SK-N-SH (cell line): ENCODE data around the gene COLEC12. TPM values are rescaled to one million over a fixed set of nuclear protein-coding genes. Genes with fewer than 3 reads are reported as not detected.

ENCODE experiments used
- CTCF ChIA-PET: fragments of 300-600, 350-600 bp; formaldehyde crosslinking; extraction: SDS; loops from one replicate; lab custom pipeline; 2021; lab: Yijun Ruan, JAX
- POLR2A ChIA-PET: fragments of 350-600 bp; sonication (Branson Sonifier 250); formaldehyde crosslinking; extraction: SDS; loops from one replicate; lab custom pipeline; 2020; ENCODE audit warnings: antibody characterized with exemption, inconsistent platforms; lab: Yijun Ruan, JAX
- DNase-seq: peaks from one replicate; pipeline ENCODE4 v3.0.0; 2012
- H2AFZ ChIP-seq: fragments of 200-600 bp; sonication (generic); 2 replicates; pipeline ENCODE4 v1.8.1; 2016; ENCODE audit warnings: antibody characterized with exemption, mild to moderate bottlenecking, low read depth
- H3F3A ChIP-seq: fragments of 200-600 bp; sonication (generic); replicated peaks from 2 replicates; pipeline ENCODE3; 2016; ENCODE audit warnings: antibody characterized with exemption, mild to moderate bottlenecking; ENCODE audit not compliant: insufficient read depth
- H3K27ac ChIP-seq, 2 experiments: fragments of 200-500 bp in 1 of 2; fragments of 200-600 bp in 1 of 2; sonication (Bioruptor generic) in 1 of 2; sonication (generic), shearing (Covaris generic) in 1 of 2; 2 replicates each; pipeline versions ENCODE4 v1.5.1 to v1.6.1; 2014 to 2016; ENCODE audit warnings: low read depth in 2 of 2, inconsistent platforms in 1 of 2, low read length in 1 of 2, mild to moderate bottlenecking in 1 of 2, mixed read lengths in 1 of 2
- H3K27me3 ChIP-seq: fragments of 200-600 bp; sonication (generic), shearing (Covaris generic); 2 replicates; pipeline ENCODE4 v1.6.1; 2016; ENCODE audit warnings: mixed run types; ENCODE audit not compliant: insufficient read depth
- H3K36me3 ChIP-seq, 2 experiments: fragments of 200-500 bp in 1 of 2; fragments of 200-600 bp in 1 of 2; sonication (Bioruptor generic) in 1 of 2; sonication (generic) in 1 of 2; replicated peaks in 1 of 2; 2 replicates each; pipeline versions ENCODE3 to v1.5.1; 2014 to 2016; ENCODE audit warnings: low read length in 1 of 2, mild to moderate bottlenecking in 1 of 2; ENCODE audit not compliant: insufficient read depth in 2 of 2, control insufficient read depth in 1 of 2
- H3K4me1 ChIP-seq, 2 experiments: fragments of 200-500 bp in 1 of 2; fragments of 200-600 bp in 1 of 2; sonication (Bioruptor generic) in 1 of 2; sonication (generic), shearing (Covaris generic) in 1 of 2; 2 replicates each; pipeline versions ENCODE4 v1.5.1 to v1.6.1; 2014 to 2016; ENCODE audit warnings: low read depth in 1 of 2, low read length in 1 of 2, mixed run types in 1 of 2; ENCODE audit not compliant: insufficient read depth in 2 of 2, control insufficient read depth in 1 of 2
- H3K4me2 ChIP-seq: fragments of 200-600 bp; sonication (generic), shearing (Covaris generic); 2 replicates; pipeline ENCODE4 v1.6.1; 2017; ENCODE audit warnings: mixed run types
- H3K4me3 ChIP-seq, 2 experiments: fragments of 200-500 bp in 1 of 2; fragments of 200-600 bp in 1 of 2; sonication (Bioruptor generic) in 1 of 2; sonication (generic), shearing (Covaris generic) in 1 of 2; 2 replicates each; pipeline versions ENCODE4 v1.5.1 to v1.8.1; 2014 to 2016; ENCODE audit warnings: low read depth in 2 of 2, inconsistent platforms in 1 of 2, low read length in 1 of 2, mild to moderate bottlenecking in 1 of 2, mixed read lengths in 1 of 2, moderate library complexity in 1 of 2
- H3K79me2 ChIP-seq: fragments of 200-600 bp; sonication (generic); 2 replicates; pipeline ENCODE4 v1.8.1; 2017; ENCODE audit warnings: mild to moderate bottlenecking; ENCODE audit not compliant: insufficient read depth
- H3K9ac ChIP-seq: fragments of 200-600 bp; sonication (generic); 2 replicates; pipeline ENCODE4 v1.6.1; 2017; ENCODE audit warnings: mixed run types
- H3K9me2 ChIP-seq: fragments of 200-600 bp; sonication (generic); 2 replicates; pipeline ENCODE4 v1.6.1; 2017; ENCODE audit warnings: mixed run types
- H3K9me3 ChIP-seq: fragments of 200-600 bp; sonication (generic); 2 replicates; pipeline ENCODE4 v1.6.1; 2017; ENCODE audit warnings: mixed run types, mild to moderate bottlenecking, moderate library complexity
- H4K20me1 ChIP-seq: fragments of 200-600 bp; sonication (generic); 2 replicates; pipeline ENCODE4 v1.6.1; 2017; ENCODE audit warnings: mild to moderate bottlenecking, mixed run types; ENCODE audit not compliant: insufficient read depth
- CHD2 ChIP-seq: fragments of 150-350 bp; IDR thresholded peaks from 2 replicates; pipeline ENCODE4 v1.6.1; 2018; ENCODE audit warnings: low read length; ENCODE audit not compliant: partially characterized antibody
- CTCF ChIP-seq: fragments of 200-600 bp; sonication (generic); IDR thresholded peaks from 2 replicates; pipeline ENCODE4 v1.6.1; 2017; ENCODE audit warnings: antibody characterized with exemption, mild to moderate bottlenecking, moderate library complexity
- ELF1 ChIP-seq: IDR thresholded peaks from 2 replicates; pipeline ENCODE4 v1.4.0; 2012
- EP300 ChIP-seq, 2 experiments: IDR thresholded peaks; 2 replicates each; pipeline versions ENCODE4 v1.4.0 to v1.6.1; 2012; ENCODE audit warnings: borderline replicate concordance in 1 of 2, low read depth in 1 of 2, low read length in 1 of 2
- EZH2phosphoT487 ChIP-seq: fragments of 200-600 bp; sonication (generic); IDR thresholded peaks from 2 replicates; pipeline ENCODE4 v1.6.1; 2017; ENCODE audit warnings: low read depth, mixed run types, mild to moderate bottlenecking, antibody characterized with exemption, moderate library complexity, borderline replicate concordance
- FOSL2 ChIP-seq: IDR thresholded peaks from 2 replicates; pipeline ENCODE4 v1.4.0; 2012; ENCODE audit warnings: low read depth, mild to moderate bottlenecking, moderate library complexity, borderline replicate concordance
- FOXJ3 ChIP-seq: sonication (generic); formaldehyde crosslinking; IDR thresholded peaks from 2 replicates; pipeline ENCODE4 v1.5.1; 2020; ENCODE audit warnings: mild to moderate bottlenecking, missing genetic modification reagents
- FOXM1 ChIP-seq: IDR thresholded peaks from 2 replicates; pipeline ENCODE4 v1.4.0; 2012; ENCODE audit warnings: low read depth, mild to moderate bottlenecking
- GATA2 ChIP-seq: sonication (generic); formaldehyde crosslinking; IDR thresholded peaks from 2 replicates; pipeline ENCODE4 v1.5.0; 2020; ENCODE audit warnings: mild to moderate bottlenecking, missing genetic modification reagents
- JUND ChIP-seq: IDR thresholded peaks from 2 replicates; pipeline ENCODE4 v1.4.0; 2012
- MEF2A ChIP-seq: IDR thresholded peaks from 2 replicates; pipeline ENCODE4 v1.4.0; 2012; ENCODE audit warnings: low read depth, borderline replicate concordance
- MXI1 ChIP-seq: IDR thresholded peaks from 2 replicates; pipeline ENCODE4 v1.6.1; 2012; ENCODE audit warnings: mild to moderate bottlenecking, low read depth, low read length, improper control_type of control experiment
- NFIC ChIP-seq: IDR thresholded peaks from 2 replicates; pipeline ENCODE4 v1.4.0; 2012; ENCODE audit warnings: borderline replicate concordance
- NRF1 ChIP-seq: IDR thresholded peaks from 2 replicates; pipeline ENCODE4 v1.6.1; 2012; ENCODE audit warnings: low read depth, mild to moderate bottlenecking, low read length
- POLR2AphosphoS5 ChIP-seq: IDR thresholded peaks from 2 replicates; pipeline ENCODE4 v1.6.1; 2012; ENCODE audit warnings: low read depth, low read length
- RCOR1 ChIP-seq: fragments of 150-350 bp; IDR thresholded peaks from 2 replicates; pipeline ENCODE4 v1.6.1; 2017; ENCODE audit warnings: antibody characterized with exemption, low read length
- RFX5 ChIP-seq: IDR thresholded peaks from 2 replicates; pipeline ENCODE4 v1.6.1; 2012; ENCODE audit warnings: mild to moderate bottlenecking, improper control_type of control experiment, low read length
- RXRA ChIP-seq: IDR thresholded peaks from 2 replicates; pipeline ENCODE4 v1.4.0; 2012; ENCODE audit warnings: low read depth, mild to moderate bottlenecking, borderline replicate concordance
- SIN3A ChIP-seq: IDR thresholded peaks from 2 replicates; pipeline ENCODE4 v1.6.1; 2012; ENCODE audit warnings: low read depth, mild to moderate bottlenecking, low read length, moderate library complexity, borderline replicate concordance
- SMC3 ChIP-seq: IDR thresholded peaks from 2 replicates; pipeline ENCODE4 v1.6.1; 2012; ENCODE audit warnings: low read depth, low read length, improper control_type of control experiment
- TAF1 ChIP-seq: IDR thresholded peaks from 2 replicates; pipeline ENCODE4 v1.6.1; 2012; ENCODE audit warnings: low read depth, mild to moderate bottlenecking, low read length, moderate library complexity, borderline replicate concordance
- TEAD4 ChIP-seq: IDR thresholded peaks from 2 replicates; pipeline ENCODE4 v1.4.0; 2012; ENCODE audit warnings: mild to moderate bottlenecking, borderline replicate concordance; ENCODE audit not compliant: insufficient read depth
- USF1 ChIP-seq: IDR thresholded peaks from 2 replicates; pipeline ENCODE4 v1.4.0; 2012; ENCODE audit warnings: low read depth, borderline replicate concordance
- WGBS: methylation state at CpG from one replicate; pipeline ENCODE4 v1.1.6; 2017; ENCODE audit warnings: low lambda C conversion rate; 5-methylcytosine and 5-hydroxymethylcytosine counted together
- polyA plus RNA-seq, 3 experiments: library from polyadenylated mRNA; depleted of rRNA; stranded (reverse); fragments of >200 nt; gene quantifications; 2 replicates each; pipeline ENCODE4 v1.2.3, GENCODE V29; 2012
- TF ChIP-seq, protein P1 (sequence below): fragments of 150-350 bp; IDR thresholded peaks from 2 replicates; pipeline ENCODE4 v1.6.1; 2016; ENCODE audit warnings: mild to moderate bottlenecking, low read depth, low read length
- TF ChIP-seq, protein P2 (sequence below): IDR thresholded peaks from 2 replicates; pipeline ENCODE4 v1.4.0; 2012; ENCODE audit warnings: low read depth, borderline replicate concordance

COLEC12 gene
- polyA plus RNA-seq, 1 of the 3 experiments (the other 2 are of a cell fraction): 41.2 TPM

DNA sequence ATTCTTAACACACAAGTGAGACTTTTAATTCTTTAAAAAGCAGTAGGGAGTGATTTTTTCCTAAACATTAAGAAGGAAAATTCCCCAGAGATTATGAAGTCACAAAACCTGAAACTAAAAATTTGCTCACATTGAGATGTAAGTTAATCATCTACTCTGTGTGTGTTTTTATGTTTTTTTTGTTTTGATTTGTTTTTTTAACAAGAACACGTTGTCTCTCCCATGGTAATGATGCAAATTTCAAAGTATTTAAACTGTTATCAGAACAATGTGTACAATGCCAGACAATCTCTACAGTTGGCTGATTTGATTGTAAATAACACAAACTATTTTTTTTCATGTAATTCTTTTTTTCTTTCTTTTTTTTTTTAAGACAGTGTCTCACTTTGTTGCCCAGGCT, 71.5 kb downstream of the COLEC12 start:
- CTCF ChIA-PET: no interaction called here
- H2AFZ ChIP-seq: no peak overlapping the region
- WGBS: 31% methylated on average over 1 of the region's 1 CpG
- no peak overlapping the region for H3K4me2 ChIP-seq
- no peak overlapping the region for H3K9ac ChIP-seq
- POLR2A ChIA-PET: no interaction called here
- no peak for DNase-seq
- no peaks in the 10 kb centered on the region for H3K9me3 ChIP-seq
- no peaks in the 10 kb centered on the region for H3K9me2 ChIP-seq
- no peaks in the 10 kb centered on the region for H3K79me2 ChIP-seq
- no peaks in the 10 kb centered on the region for H3K36me3 ChIP-seq
- no peak overlapping the region for H3K27ac ChIP-seq
- TF ChIP-seq FOSL2 (no peak), EZH2phosphoT487 (no peak), RXRA (no peak), JUND (no peak), CHD2 (no peak), FOXM1 (no peak), EP300 (IDR thresholded peaks at IDR 0.05; ENCODE audit: borderline replicate concordance in 1 of 2, low read depth in 1 of 2, low read length in 1 of 2) (no peak)
- TF ChIP-seq, protein P1, sequence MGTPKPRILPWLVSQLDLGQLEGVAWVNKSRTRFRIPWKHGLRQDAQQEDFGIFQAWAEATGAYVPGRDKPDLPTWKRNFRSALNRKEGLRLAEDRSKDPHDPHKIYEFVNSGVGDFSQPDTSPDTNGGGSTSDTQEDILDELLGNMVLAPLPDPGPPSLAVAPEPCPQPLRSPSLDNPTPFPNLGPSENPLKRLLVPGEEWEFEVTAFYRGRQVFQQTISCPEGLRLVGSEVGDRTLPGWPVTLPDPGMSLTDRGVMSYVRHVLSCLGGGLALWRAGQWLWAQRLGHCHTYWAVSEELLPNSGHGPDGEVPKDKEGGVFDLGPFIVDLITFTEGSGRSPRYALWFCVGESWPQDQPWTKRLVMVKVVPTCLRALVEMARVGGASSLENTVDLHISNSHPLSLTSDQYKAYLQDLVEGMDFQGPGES: no peak
- TF ChIP-seq, all 33 proteins: peak for 0
- peaks cover 3% of the 10 kb centered on the region for H3F3A ChIP-seq
- H3K4me1 ChIP-seq: peaks cover 5 to 7% of the 10 kb centered on the region in 2 experiments; a peak in 3 of 4 replicates
- no peaks in the 10 kb centered on the region for H3K27me3 ChIP-seq
- H3K4me3 ChIP-seq: no peak overlapping the region
- H4K20me1 ChIP-seq: no peaks in the 10 kb centered on the region

DNA sequence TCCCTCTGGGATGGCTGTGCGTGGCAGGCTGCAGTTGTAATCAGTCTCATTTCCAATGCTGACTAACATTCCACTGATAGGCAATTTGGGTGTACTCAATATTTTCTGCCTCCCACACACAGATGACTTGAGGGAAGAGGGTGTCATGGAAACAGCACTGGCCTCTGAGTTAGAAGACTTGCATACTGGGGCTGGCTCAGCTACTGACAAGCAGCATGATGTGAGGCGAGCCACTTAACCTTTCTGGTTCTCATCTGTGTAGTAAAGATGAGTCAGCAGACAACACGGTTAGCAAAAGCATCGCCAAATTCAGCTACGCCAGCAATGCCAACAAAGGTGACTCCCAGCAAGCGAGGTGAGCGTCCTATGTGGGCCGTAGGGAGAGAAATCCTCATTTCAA, 73.5 kb downstream of the COLEC12 start:
- Histone ChIP-seq H3K79me2 (no peaks in the 10 kb centered on the region), H3K9me3 (no peaks in the 10 kb centered on the region), H3K4me1 (peaks cover 6 to 8% of the 10 kb centered on the region in 2 experiments; a peak in 2 of 4 replicates), H3K36me3 (no peaks in the 10 kb centered on the region), H3K4me2 (no peak overlapping the region), H3K9me2 (no peaks in the 10 kb centered on the region), H3F3A (peaks cover 6% of the 10 kb centered on the region), H4K20me1 (no peaks in the 10 kb centered on the region), H3K27me3 (no peaks in the 10 kb centered on the region), H3K27ac (no peak overlapping the region; a peak in 1 of 4 replicates), H3K4me3 (no peak overlapping the region), H3K9ac (no peak overlapping the region), H2AFZ (no peak overlapping the region)
- CTCF ChIA-PET: no interaction called here
- POLR2A ChIA-PET: no interaction called here
- DNase-seq: no peak
- WGBS: 64% methylated on average over 8 of the region's 8 CpGs
- TF ChIP-seq, protein P2, sequence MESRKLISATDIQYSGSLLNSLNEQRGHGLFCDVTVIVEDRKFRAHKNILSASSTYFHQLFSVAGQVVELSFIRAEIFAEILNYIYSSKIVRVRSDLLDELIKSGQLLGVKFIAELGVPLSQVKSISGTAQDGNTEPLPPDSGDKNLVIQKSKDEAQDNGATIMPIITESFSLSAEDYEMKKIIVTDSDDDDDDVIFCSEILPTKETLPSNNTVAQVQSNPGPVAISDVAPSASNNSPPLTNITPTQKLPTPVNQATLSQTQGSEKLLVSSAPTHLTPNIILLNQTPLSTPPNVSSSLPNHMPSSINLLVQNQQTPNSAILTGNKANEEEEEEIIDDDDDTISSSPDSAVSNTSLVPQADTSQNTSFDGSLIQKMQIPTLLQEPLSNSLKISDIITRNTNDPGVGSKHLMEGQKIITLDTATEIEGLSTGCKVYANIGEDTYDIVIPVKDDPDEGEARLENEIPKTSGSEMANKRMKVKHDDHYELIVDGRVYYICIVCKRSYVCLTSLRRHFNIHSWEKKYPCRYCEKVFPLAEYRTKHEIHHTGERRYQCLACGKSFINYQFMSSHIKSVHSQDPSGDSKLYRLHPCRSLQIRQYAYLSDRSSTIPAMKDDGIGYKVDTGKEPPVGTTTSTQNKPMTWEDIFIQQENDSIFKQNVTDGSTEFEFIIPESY: no peak
- TF ChIP-seq ELF1 (no peak), MXI1 (no peak), FOXJ3 (CRISPR knock-in tag) (no peak), RCOR1 (no peak), EP300 (IDR thresholded peaks at IDR 0.05; ENCODE audit: borderline replicate concordance in 1 of 2, low read depth in 1 of 2, low read length in 1 of 2) (no peak), CTCF (no peak), RFX5 (no peak), SIN3A (no peak), JUND (no peak), MEF2A (no peak), USF1 (no peak), NRF1 (no peak), GATA2 (CRISPR knock-in tag) (no peak), POLR2AphosphoS5 (no peak), CHD2 (no peak), TEAD4 (no peak), TAF1 (no peak), NFIC (peak; percentile 31), SMC3 (no peak)
